ENCODE results near the gene CLGN. TPM values are rescaled to one million over a fixed set of nuclear protein-coding genes. Genes with fewer than 3 reads are reported as not detected.
A peak's percentile ranks its signal among the peaks of the same experiment; 100 is the strongest.

Gene CLGN
- total and polyA plus RNA-seq, 2 of the 13 experiments (the other 11 are each of a cell fraction or from before 2014, with no cell fraction given) = 7.2 to 17.0 TPM

- 0 out of 2 replicates have a peak, but pooled peaks have one; percentile 4 for TF ChIP-seq GLI4 (CRISPR knock-in tag; IDR thresholded peaks at IDR 0.05; ENCODE audit: borderline replicate concordance)
- TF ChIP-seq ZNF878 (CRISPR knock-in tag; IDR thresholded peaks at IDR 0.05) = peak; percentile 45
- TF ChIP-seq ZHX1 (CRISPR knock-in tag; IDR thresholded peaks at IDR 0.05; ENCODE audit: low read depth) = no peak
- TF ChIP-seq CREB1 (IDR thresholded peaks at IDR 0.05) = no peak
- TF ChIP-seq CREB1 (CRISPR knock-in tag; IDR thresholded peaks at IDR 0.05) = peak; percentile 36; the same call in 1 of the 2 replicates
- 0 out of 2 replicates have a peak, but pooled peaks have one; percentile 14 for TF ChIP-seq ZNF850 (CRISPR knock-in tag; conservative IDR thresholded peaks at IDR 0.05)
- no peak for TF ChIP-seq KLF11 (CRISPR knock-in tag; IDR thresholded peaks at IDR 0.05)
- TF ChIP-seq ARID3A (IDR thresholded peaks at IDR 0.05; ENCODE audit: low read depth, low read length) = peak; percentile 46; the same call in 1 of the 2 replicates
- TF ChIP-seq ISX (CRISPR knock-in tag; conservative IDR thresholded peaks at IDR 0.05) = 0 out of 2 replicates have a peak, but pooled peaks have one; percentile 70
- peak; percentile 47 to 99; a peak in 3 of 4 replicates for TF ChIP-seq ATF4 (CRISPR knock-in tag; IDR thresholded peaks at IDR 0.05)
- 0 out of 2 replicates have a peak, but pooled peaks have one; percentile 6 for TF ChIP-seq HOMEZ (CRISPR knock-in tag; IDR thresholded peaks at IDR 0.05; ENCODE audit: low read depth)
- peak; percentile 68; the same call in 1 of the 2 replicates for TF ChIP-seq TGIF2 (CRISPR knock-in tag; IDR thresholded peaks at IDR 0.05)
- TF ChIP-seq SIN3A (IDR thresholded peaks at IDR 0.05; ENCODE audit: borderline replicate concordance, low read depth, low read length) = 0 out of 2 replicates have a peak, but pooled peaks have one; percentile 2
- TF ChIP-seq TP53 (CRISPR knock-in tag; conservative IDR thresholded peaks at IDR 0.05) = 0 out of 2 replicates have a peak, but pooled peaks have one; percentile 19
- no peak for TF ChIP-seq ZNF891 (CRISPR knock-in tag; IDR thresholded peaks at IDR 0.05)
- TF ChIP-seq ZNF44 (CRISPR knock-in tag; IDR thresholded peaks at IDR 0.05) = 0 out of 2 replicates have a peak, but pooled peaks have one; percentile 3
- TF ChIP-seq TEF (CRISPR knock-in tag; IDR thresholded peaks at IDR 0.05) = peak; percentile 79
- TF ChIP-seq CEBPG (CRISPR knock-in tag; IDR thresholded peaks at IDR 0.05) = peak; percentile 90
These were observed 547 bp upstream of the CLGN start (continued) for GRCh38 chr4:140427919-140428471.
